Activated CD8-positive, alpha-beta T cell treated with anti-CD3 and anti-CD28 coated beads for 36 hours (primary cell): Measurements from ENCODE around the gene RFWD3. TPM values are rescaled to one million over a fixed set of nuclear protein-coding genes. Genes with fewer than 3 reads are reported as not detected.

Experiments
- ATAC-seq: fragments of 200-7000 bp; cut with Tn5 transposase; one replicate; pipeline ENCODE4 v1.10.0; 2021; ENCODE audit warnings: mild to moderate bottlenecking, moderate library complexity
- CTCF ChIA-PET: fragments of 350-600 bp; sonication (Branson Sonifier 250); formaldehyde crosslinking; loops from one replicate; lab custom pipeline; 2021; ENCODE audit warnings: antibody characterized with exemption; lab: Charles Lee
- POLR2A ChIA-PET: fragments of 350-600 bp; sonication (Branson Sonifier 250); formaldehyde crosslinking; loops from one replicate; lab custom pipeline; 2021; ENCODE audit warnings: antibody characterized with exemption; lab: Charles Lee
- DNase-seq: peaks from one replicate; pipeline ENCODE4 v3.0.0-alpha.2; 2020
- H3K27ac Mint-ChIP-seq: one replicate; pipeline ENCODE4 v1.8.0; 2021; ENCODE audit warnings: mild to moderate bottlenecking, mixed read lengths
- H3K27me3 Mint-ChIP-seq: one replicate; pipeline ENCODE4 v1.8.0; 2021; ENCODE audit warnings: mixed read lengths
- H3K36me3 Mint-ChIP-seq: one replicate; pipeline ENCODE4 v1.8.0; 2021; ENCODE audit warnings: low read depth, mixed read lengths
- H3K4me1 Mint-ChIP-seq: one replicate; pipeline ENCODE4 v1.8.0; 2021; ENCODE audit warnings: low read depth, mixed read lengths
- H3K4me3 Mint-ChIP-seq: one replicate; pipeline ENCODE4 v1.8.0; 2021; ENCODE audit warnings: mild to moderate bottlenecking, moderate library complexity, mixed read lengths
- H3K9me3 Mint-ChIP-seq: one replicate; pipeline ENCODE4 v1.8.0; 2021; ENCODE audit warnings: mixed read lengths
- intact Hi-C: fragments of 100-400 bp; cut with micrococcal nuclease; formaldehyde crosslinking; loops from one replicate; pipeline ENCODE4 v1.10.0; 2022
- total RNA-seq, 2 experiments: library from RNA; stranded (reverse); gene quantifications; one replicate each; pipeline ENCODE4 v1.2.3, GENCODE V29; 2021
- TF ChIP-seq, protein P1 (sequence below): fragments of 200-600 bp; IDR thresholded peaks from one replicate; pipeline ENCODE4 v1.8.0; 2022; ENCODE audit warnings: antibody characterized with exemption, mild to moderate bottlenecking

RFWD3 gene
- total RNA-seq, 2 experiments from 2014 or later: 96.5 to 99.8 TPM

DNA sequence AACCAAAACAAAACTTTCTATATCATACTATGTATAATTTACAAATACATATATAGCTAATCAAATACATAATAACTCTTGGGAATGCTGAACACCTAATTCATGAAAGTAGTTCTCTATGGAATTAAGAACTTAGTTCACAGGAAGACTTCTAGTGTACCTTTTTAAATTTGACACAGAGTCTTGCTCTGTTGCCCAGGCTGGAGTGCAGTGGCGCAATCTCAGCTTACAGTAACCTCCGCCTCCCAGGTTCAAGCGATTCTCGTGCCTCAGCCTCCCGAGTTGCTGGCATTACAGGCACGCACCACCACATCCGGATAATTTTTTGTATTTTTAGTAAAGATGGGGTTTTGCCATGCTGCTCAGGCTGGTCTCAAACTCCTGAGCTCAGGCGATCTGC, 24.7 kb downstream of the RFWD3 start:
- CTCF ChIA-PET: interaction anchor here (1.0 to 1.6 kb wide), 2 partner anchors 10 kb away, joined by 3 to 7 read pairs; no protein-coding TSS in a partner anchor

DNA sequence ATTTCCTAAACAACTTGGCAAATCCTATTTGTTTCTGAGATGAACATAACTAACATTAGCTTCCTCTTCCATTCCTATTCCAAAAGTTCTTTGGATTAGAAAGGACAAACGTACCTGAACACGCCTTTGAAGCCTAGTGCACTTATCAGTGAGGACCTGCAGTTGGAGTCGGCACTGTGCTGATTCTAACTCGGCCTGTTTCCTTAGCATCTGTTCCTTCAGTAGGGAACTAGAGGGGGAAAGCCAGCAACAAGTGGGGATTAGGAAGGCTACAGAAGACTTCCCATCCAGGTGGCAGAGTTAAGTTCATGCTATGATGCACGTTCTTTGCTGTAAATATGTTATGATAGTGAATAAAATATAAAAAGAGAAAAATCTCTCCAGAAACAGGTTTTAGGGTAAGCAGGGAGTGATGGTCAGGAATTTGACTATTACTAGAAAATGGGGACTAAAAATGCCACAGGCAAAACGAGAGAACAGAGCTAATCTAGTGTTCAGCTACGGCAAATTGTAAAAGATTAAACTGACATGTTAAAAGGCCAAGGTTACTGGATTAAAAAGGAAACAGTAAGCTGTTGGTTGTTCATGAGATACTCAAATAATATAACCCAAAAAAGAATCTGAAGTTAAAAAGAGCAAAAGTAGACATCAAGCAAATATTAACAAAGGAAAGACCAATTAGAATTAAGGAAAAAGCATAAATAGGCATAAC, 28.8 kb downstream of the RFWD3 start:
- ChIA-PET CTCF (interaction anchor here (1.5 to 3.0 kb wide), 2 partner anchors 14 to 26 kb away, joined by 3 to 10 read pairs; no protein-coding TSS in a partner anchor), POLR2A (interaction anchor here (0.7 to 1.1 kb wide), 2 partner anchors 19 to 80 kb away, joined by 3 read pairs; no protein-coding TSS in a partner anchor)
- intact Hi-C loops: no loop called here

More for the DNA sequence above, 24.7 kb downstream of the RFWD3 start:
- POLR2A ChIA-PET: interaction anchor here (0.7 kb wide), 1 partner anchor 18 kb away, joined by 3 read pairs; no protein-coding TSS in a partner anchor
- no peak for ATAC-seq
- DNase-seq: no peak
- H3K4me1 Mint-ChIP-seq: peaks cover 2% of the 10 kb centered on the region
- H3K27ac Mint-ChIP-seq: no peak overlapping the region
- H3K27me3 Mint-ChIP-seq: no peaks in the 10 kb centered on the region
- H3K36me3 Mint-ChIP-seq: peaks cover 40% of the 10 kb centered on the region
- H3K9me3 Mint-ChIP-seq: no peaks in the 10 kb centered on the region
- H3K4me3 Mint-ChIP-seq: no peak overlapping the region
- intact Hi-C loops: no loop called here
- TF ChIP-seq, protein P1, sequence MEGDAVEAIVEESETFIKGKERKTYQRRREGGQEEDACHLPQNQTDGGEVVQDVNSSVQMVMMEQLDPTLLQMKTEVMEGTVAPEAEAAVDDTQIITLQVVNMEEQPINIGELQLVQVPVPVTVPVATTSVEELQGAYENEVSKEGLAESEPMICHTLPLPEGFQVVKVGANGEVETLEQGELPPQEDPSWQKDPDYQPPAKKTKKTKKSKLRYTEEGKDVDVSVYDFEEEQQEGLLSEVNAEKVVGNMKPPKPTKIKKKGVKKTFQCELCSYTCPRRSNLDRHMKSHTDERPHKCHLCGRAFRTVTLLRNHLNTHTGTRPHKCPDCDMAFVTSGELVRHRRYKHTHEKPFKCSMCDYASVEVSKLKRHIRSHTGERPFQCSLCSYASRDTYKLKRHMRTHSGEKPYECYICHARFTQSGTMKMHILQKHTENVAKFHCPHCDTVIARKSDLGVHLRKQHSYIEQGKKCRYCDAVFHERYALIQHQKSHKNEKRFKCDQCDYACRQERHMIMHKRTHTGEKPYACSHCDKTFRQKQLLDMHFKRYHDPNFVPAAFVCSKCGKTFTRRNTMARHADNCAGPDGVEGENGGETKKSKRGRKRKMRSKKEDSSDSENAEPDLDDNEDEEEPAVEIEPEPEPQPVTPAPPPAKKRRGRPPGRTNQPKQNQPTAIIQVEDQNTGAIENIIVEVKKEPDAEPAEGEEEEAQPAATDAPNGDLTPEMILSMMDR: no peak

DNA sequence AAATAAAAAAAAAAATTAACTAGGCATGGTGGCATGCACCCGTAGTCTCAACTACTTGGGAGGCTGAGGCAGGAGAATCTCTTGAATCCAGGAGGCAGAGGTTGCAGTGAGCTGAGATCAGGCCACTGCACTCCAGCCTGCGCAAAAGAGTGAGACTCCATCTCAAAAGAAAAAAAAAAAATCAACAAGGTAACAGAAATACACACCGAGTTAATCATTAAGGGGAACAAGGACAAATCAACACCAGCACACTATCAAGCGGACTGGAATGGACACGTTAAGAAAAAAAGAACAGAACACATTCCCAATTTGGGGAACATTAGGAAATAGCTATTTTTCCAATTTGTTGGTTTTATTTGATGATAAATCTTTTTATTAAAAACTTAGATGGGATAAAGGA, 31.4 kb downstream of the RFWD3 start:
- H3K36me3 Mint-ChIP-seq: peaks cover 42% of the 10 kb centered on the region

More for the DNA sequence above, 28.8 kb downstream of the RFWD3 start:
- Mint-ChIP-seq H3K9me3 (no peaks in the 10 kb centered on the region), H3K27me3 (no peaks in the 10 kb centered on the region), H3K4me3 (no peak overlapping the region), H3K4me1 (peaks cover 2% of the 10 kb centered on the region), H3K36me3 (peaks cover 34% of the 10 kb centered on the region), H3K27ac (no peak overlapping the region)
- TF ChIP-seq, protein P1: no peak
- no peak for ATAC-seq
- DNase-seq: no peak

DNA sequence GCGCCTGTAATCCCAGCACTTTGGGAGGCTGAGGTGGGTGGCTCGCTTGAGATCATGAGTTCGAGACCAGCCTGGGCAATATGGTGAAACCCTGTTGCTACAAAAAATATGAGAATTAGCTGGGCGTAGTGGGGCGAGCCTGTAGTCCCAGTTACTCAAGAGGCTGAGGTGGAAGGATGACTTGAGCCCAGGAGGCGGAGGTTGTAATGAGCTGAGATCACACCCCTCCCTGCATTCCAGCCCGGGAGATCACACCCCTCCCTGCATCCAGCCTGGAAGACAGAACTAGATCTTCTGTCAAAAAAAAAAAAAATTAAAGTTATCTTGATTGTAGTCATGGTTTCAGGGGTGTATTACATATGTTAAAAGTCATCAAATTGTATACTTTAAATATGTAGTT, 33.0 kb downstream of the RFWD3 start:
- Mint-ChIP-seq H3K4me1 (peaks cover 7% of the 10 kb centered on the region), H3K27ac (no peak overlapping the region), H3K36me3 (peaks cover 47% of the 10 kb centered on the region), H3K27me3 (no peaks in the 10 kb centered on the region), H3K9me3 (no peaks in the 10 kb centered on the region), H3K4me3 (no peak overlapping the region)
- DNase-seq (no peak), ATAC-seq (no peak)
- CTCF ChIA-PET: interaction anchor here (0.8 to 1.6 kb wide), 3 partner anchors 9 to 18 kb away, joined by 3 to 5 read pairs (median 4); no protein-coding TSS in a partner anchor
- POLR2A ChIA-PET: interaction anchor here (1.6 to 2.7 kb wide), 2 partner anchors 11 to 31 kb away, joined by 3 to 7 read pairs; no protein-coding TSS in a partner anchor
- intact Hi-C loops: no loop called here
- TF ChIP-seq, protein P1: no peak

More for the DNA sequence above, 31.4 kb downstream of the RFWD3 start:
- no peaks in the 10 kb centered on the region for H3K27me3 Mint-ChIP-seq
- no peaks in the 10 kb centered on the region for H3K4me1 Mint-ChIP-seq
- TF ChIP-seq, protein P1: no peak
- H3K27ac Mint-ChIP-seq: no peak overlapping the region
- POLR2A ChIA-PET: interaction anchor here (1.2 to 1.4 kb wide), 4 partner anchors 10 to 32 kb away, joined by 3 to 5 read pairs (median 4); partner anchors contain the start of gene RFWD3
- ATAC-seq (no peak), DNase-seq (no peak)
- CTCF ChIA-PET: interaction anchor here (1.3 kb wide), 1 partner anchor 13 kb away, joined by 6 read pairs; no protein-coding TSS in a partner anchor
- no peaks in the 10 kb centered on the region for H3K9me3 Mint-ChIP-seq
- H3K4me3 Mint-ChIP-seq: no peak overlapping the region
- intact Hi-C loops: no loop called here
